Measurements from ENCODE around the gene RAB44. TPM values are rescaled to one million over a fixed set of nuclear protein-coding genes. Genes with fewer than 3 reads are reported as not detected.

RAB44 gene
- total RNA-seq, 1 donor from 2014 or later = not detected

- DNase-seq (ENCODE audit: low read depth) = no peak
- peak; percentile 99 for TF ChIP-seq CTCF (conservative IDR thresholded peaks at IDR 0.05; ENCODE audit: low read depth, low read length)
Measured at GRCh38 chr6:36765594-36766398, 68.2 kb downstream of the RAB44 start.

GRCh38 chr6:36766399-36766945 lies 68.8 kb downstream of the RAB44 start:
- no peak for TF ChIP-seq CTCF (conservative IDR thresholded peaks at IDR 0.05; ENCODE audit: low read depth, low read length)
- DNase-seq (ENCODE audit: low read depth) = no peak
- no peak overlapping the region for H3K4me3 ChIP-seq (ENCODE audit: low read depth, low read length)

More at GRCh38 chr6:36765594-36766398, 68.2 kb downstream of the RAB44 start:
- no peak overlapping the region for H3K4me3 ChIP-seq (ENCODE audit: low read depth, low read length)

- H3K4me3 ChIP-seq (ENCODE audit: low read depth, low read length) = no peak overlapping the region
- DNase-seq (ENCODE audit: low read depth) = no peak
- TF ChIP-seq CTCF (conservative IDR thresholded peaks at IDR 0.05; ENCODE audit: low read depth, low read length) = no peak
Measured at GRCh38 chr6:36769183-36769675, 71.6 kb downstream of the RAB44 start.

GRCh38 chr6:36769676-36770499 lies 72.3 kb downstream of the RAB44 start:
- no peak overlapping the region for H3K4me3 ChIP-seq (ENCODE audit: low read depth, low read length)
- DNase-seq (ENCODE audit: low read depth) = no peak
- TF ChIP-seq CTCF (conservative IDR thresholded peaks at IDR 0.05; ENCODE audit: low read depth, low read length) = no peak

GRCh38 chr6:36771145-36771544 lies 73.5 kb downstream of the RAB44 start:
- no peak overlapping the region for H3K4me3 ChIP-seq (ENCODE audit: low read depth, low read length)
- DNase-seq (ENCODE audit: low read depth) = no peak
- TF ChIP-seq CTCF (conservative IDR thresholded peaks at IDR 0.05; ENCODE audit: low read depth, low read length) = no peak

- no peak for TF ChIP-seq CTCF (conservative IDR thresholded peaks at IDR 0.05; ENCODE audit: low read depth, low read length)
- DNase-seq (ENCODE audit: low read depth) = no peak
- H3K4me3 ChIP-seq (ENCODE audit: low read depth, low read length) = no peak overlapping the region
Measured at GRCh38 chr6:36772397-36772796, 74.8 kb downstream of the RAB44 start.
